ENCODE measurements around the gene LAG3.
A peak's percentile ranks its signal among the peaks of the same experiment; 100 is the strongest.

Gene LAG3

GRCh38 chr12:6758506-6759095 lies 13.7 kb upstream of the LAG3 start:
- Mint-ChIP-seq H3K27me3 (ENCODE audit: low read depth, poor library complexity) (peaks cover 9% of the 10 kb centered on the region), H3K36me3 (ENCODE audit: low read depth) (no peaks in the 10 kb centered on the region), H3K4me3 (no peak overlapping the region), H3K9me3 (no peaks in the 10 kb centered on the region), H3K27ac (peak overlapping the region; percentile 44), H3K4me1 (peaks cover 81% of the 10 kb centered on the region)
- TF ChIP-seq CTCF (IDR thresholded peaks at IDR 0.05) = no peak
- DNase-seq = no peak

- no peak for DNase-seq
- Mint-ChIP-seq H3K9me3 (no peaks in the 10 kb centered on the region), H3K36me3 (ENCODE audit: low read depth) (no peaks in the 10 kb centered on the region), H3K4me3 (no peak overlapping the region), H3K27ac (peak overlapping the region; percentile 13), H3K4me1 (peaks cover 81% of the 10 kb centered on the region), H3K27me3 (ENCODE audit: low read depth, poor library complexity) (peaks cover 9% of the 10 kb centered on the region)
- no peak for TF ChIP-seq CTCF (IDR thresholded peaks at IDR 0.05)
Measured at GRCh38 chr12:6759741-6760140, 12.6 kb upstream of the LAG3 start.

GRCh38 chr12:6763380-6763779 lies 8.9 kb upstream of the LAG3 start:
- DNase-seq = no peak
- peaks cover 2% of the 10 kb centered on the region for H3K27me3 Mint-ChIP-seq (ENCODE audit: low read depth, poor library complexity)
- peaks cover 76% of the 10 kb centered on the region for H3K4me1 Mint-ChIP-seq
- no peak for TF ChIP-seq CTCF (IDR thresholded peaks at IDR 0.05)
- H3K9me3 Mint-ChIP-seq = no peaks in the 10 kb centered on the region
- peak overlapping the region; percentile 99 for H3K27ac Mint-ChIP-seq
- H3K36me3 Mint-ChIP-seq (ENCODE audit: low read depth) = no peaks in the 10 kb centered on the region
- H3K4me3 Mint-ChIP-seq = peak overlapping the region; percentile 82

GRCh38 chr12:6764011-6764828 lies 8.1 kb upstream of the LAG3 start:
- peak; percentile 94 for DNase-seq
- no peak for TF ChIP-seq CTCF (IDR thresholded peaks at IDR 0.05)
- H3K4me1 Mint-ChIP-seq = peaks cover 76% of the 10 kb centered on the region
- peak overlapping the region; percentile 82 for H3K4me3 Mint-ChIP-seq
- no peaks in the 10 kb centered on the region for H3K27me3 Mint-ChIP-seq (ENCODE audit: low read depth, poor library complexity)
- H3K27ac Mint-ChIP-seq = peak overlapping the region; percentile 99
- H3K9me3 Mint-ChIP-seq = no peaks in the 10 kb centered on the region
- no peaks in the 10 kb centered on the region for H3K36me3 Mint-ChIP-seq (ENCODE audit: low read depth)

GRCh38 chr12:6765048-6765633 lies 7.2 kb upstream of the LAG3 start:
- H3K9me3 Mint-ChIP-seq = no peaks in the 10 kb centered on the region
- peak overlapping the region; percentile 97 for H3K27ac Mint-ChIP-seq
- no peak for DNase-seq
- TF ChIP-seq CTCF (IDR thresholded peaks at IDR 0.05) = no peak
- H3K36me3 Mint-ChIP-seq (ENCODE audit: low read depth) = no peaks in the 10 kb centered on the region
- peak overlapping the region; percentile 86 for H3K4me3 Mint-ChIP-seq
- no peaks in the 10 kb centered on the region for H3K27me3 Mint-ChIP-seq (ENCODE audit: low read depth, poor library complexity)
- peaks cover 74% of the 10 kb centered on the region for H3K4me1 Mint-ChIP-seq
